Trophoblast cell (in vitro differentiated cells and primary cell): ENCODE results near the gene LOXL1.

Source experiments
- DNase-seq, 2 donors: peaks; one replicate each; pipeline ENCODE4 v3.0.0-alpha.2; 2016
- H2AFZ ChIP-seq: 2 replicates; pipeline ENCODE4 v1.6.1; 2013; ENCODE audit warnings: low read length, moderate library complexity, mild to moderate bottlenecking; ENCODE audit not compliant: insufficient read depth, poor library complexity
- H2AK5ac ChIP-seq: 2 replicates; pipeline ENCODE4 v1.6.1; 2013; ENCODE audit warnings: mild to moderate bottlenecking, low read length
- H2BK120ac ChIP-seq: 2 replicates; pipeline ENCODE4 v1.6.1; 2013; ENCODE audit warnings: low read length, mild to moderate bottlenecking, moderate library complexity; ENCODE audit not compliant: insufficient read depth, poor library complexity
- H2BK12ac ChIP-seq: 2 replicates; pipeline ENCODE4 v1.6.1; 2013; ENCODE audit warnings: mild to moderate bottlenecking, low read length, moderate library complexity
- H2BK5ac ChIP-seq: 2 replicates; pipeline ENCODE4 v1.6.1; 2013; ENCODE audit warnings: low read length, low read depth, moderate library complexity, mild to moderate bottlenecking; ENCODE audit not compliant: poor library complexity
- H3K14ac ChIP-seq: 2 replicates; pipeline ENCODE4 v1.6.1; 2013; ENCODE audit warnings: mild to moderate bottlenecking, low read length
- H3K18ac ChIP-seq: 2 replicates; pipeline ENCODE4 v1.6.1; 2013; ENCODE audit warnings: mild to moderate bottlenecking, low read length
- H3K23ac ChIP-seq: 2 replicates; pipeline ENCODE4 v1.6.1; 2013; ENCODE audit warnings: low read length
- H3K27ac ChIP-seq: 2 replicates; pipeline ENCODE4 v1.5.1; 2013; ENCODE audit warnings: low read depth, mild to moderate bottlenecking, inconsistent platforms, low read length, moderate library complexity
- H3K27me3 ChIP-seq: 2 replicates; pipeline ENCODE4 v1.6.1; 2013; ENCODE audit warnings: inconsistent platforms, mild to moderate bottlenecking, low read length, moderate library complexity; ENCODE audit not compliant: insufficient read depth
- H3K36me3 ChIP-seq, 2 experiments: 1 replicate in 1 of 2; 2 replicates in 1 of 2; pipeline ENCODE4 v1.6.1; 2013; ENCODE audit warnings: low read length in 2 of 2, mild to moderate bottlenecking in 2 of 2, moderate library complexity in 1 of 2; ENCODE audit not compliant: insufficient read depth in 2 of 2, control insufficient read depth in 1 of 2
- H3K4ac ChIP-seq: 2 replicates; pipeline ENCODE4 v1.6.1; 2013; ENCODE audit warnings: low read depth, mild to moderate bottlenecking, low read length, moderate library complexity
- H3K4me1 ChIP-seq, 2 experiments: 1 replicate in 1 of 2; 2 replicates in 1 of 2; pipeline ENCODE4 v1.6.1; 2013; ENCODE audit warnings: low read length in 2 of 2, mild to moderate bottlenecking in 2 of 2, moderate library complexity in 1 of 2; ENCODE audit not compliant: insufficient read depth in 2 of 2, control insufficient read depth in 1 of 2
- H3K4me2 ChIP-seq: 2 replicates; pipeline ENCODE4 v1.6.1; 2013; ENCODE audit warnings: inconsistent platforms, mild to moderate bottlenecking, low read length, moderate library complexity
- H3K4me3 ChIP-seq: 2 replicates; pipeline ENCODE4 v1.5.1; 2013; ENCODE audit warnings: mild to moderate bottlenecking, low read depth, low read length, inconsistent platforms
- H3K79me1 ChIP-seq: one replicate; pipeline ENCODE4 v1.6.1; 2013; ENCODE audit warnings: low read length
- H3K79me2 ChIP-seq: 2 replicates; pipeline ENCODE4 v1.6.1; 2013; ENCODE audit warnings: low read length, mild to moderate bottlenecking; ENCODE audit not compliant: control insufficient read depth, insufficient read depth, poor library complexity
- H3K9ac ChIP-seq: 2 replicates; pipeline ENCODE4 v1.6.1; 2013; ENCODE audit warnings: mild to moderate bottlenecking, low read length
- H3K9me3 ChIP-seq: 2 replicates; pipeline ENCODE4 v1.6.1; 2013; ENCODE audit warnings: low read depth, mild to moderate bottlenecking, control low read depth, inconsistent platforms, low read length; ENCODE audit not compliant: insufficient read depth
- H4K12ac ChIP-seq: 2 replicates; pipeline ENCODE4 v1.6.1; 2013; ENCODE audit warnings: low read depth, mild to moderate bottlenecking, low read length, moderate library complexity
- H4K8ac ChIP-seq: 2 replicates; pipeline ENCODE4 v1.6.1; 2013; ENCODE audit warnings: low read depth, mild to moderate bottlenecking, low read length, moderate library complexity
- H4K91ac ChIP-seq: one replicate; pipeline ENCODE4 v1.6.1; 2013; ENCODE audit warnings: low read depth, mild to moderate bottlenecking, low read length, moderate library complexity
- WGBS: extraction: QIAGEN DNeasy Blood & Tissue Kit; methylation state at CpG from one replicate; pipeline ENCODE4 v1.1.7; 2013; ENCODE audit warnings: missing lambda C conversion rate; ENCODE audit not compliant: insufficient read length, insufficient coverage; ENCODE audit errors: extremely low coverage; 5-methylcytosine and 5-hydroxymethylcytosine counted together

The LOXL1 gene

GRCh38 chr15:73945130-73945508 lies 18.9 kb downstream of the LOXL1 start:
- peaks cover 36% of the 10 kb centered on the region for H3K79me1 ChIP-seq

GRCh38 chr15:73946046-73946721 lies 19.9 kb downstream of the LOXL1 start:
- Histone ChIP-seq H2AK5ac (peak overlapping the region; percentile 60), H3K27me3 (no peaks in the 10 kb centered on the region), H3K9me3 (no peaks in the 10 kb centered on the region), H3K18ac (no peak overlapping the region), H3K36me3 (peaks cover 5 to 8% of the 10 kb centered on the region in 2 experiments), H3K4ac (no peak overlapping the region), H4K91ac (peak overlapping the region; percentile 51), H2BK12ac (peak overlapping the region; percentile 63), H4K8ac (no peak overlapping the region), H2AFZ (no peak overlapping the region), H3K79me1 (peaks cover 29% of the 10 kb centered on the region), H3K9ac (no peak overlapping the region), H4K12ac (no peak overlapping the region), H3K4me1 (peaks cover 36 to 38% of the 10 kb centered on the region in 2 experiments), H2BK120ac (no peak overlapping the region), H3K23ac (no peak overlapping the region), H3K14ac (no peak overlapping the region), H3K4me2 (no peak overlapping the region), H3K4me3 (no peak overlapping the region), H3K79me2 (peaks cover 4% of the 10 kb centered on the region), H2BK5ac (no peak overlapping the region), H3K27ac (no peak overlapping the region)
- no CpG with 5 or more reads among the region's 17 CpGs for WGBS
- DNase-seq, result no peak

More at GRCh38 chr15:73945130-73945508, 18.9 kb downstream of the LOXL1 start:
- Histone ChIP-seq H2BK5ac (peak overlapping the region; percentile 10), H3K9ac (no peak overlapping the region), H3K36me3 (peaks cover 5 to 8% of the 10 kb centered on the region in 2 experiments), H3K27ac (peak overlapping the region; percentile 91), H3K4me2 (no peak overlapping the region), H3K18ac (peak overlapping the region; percentile 2), H4K12ac (no peak overlapping the region), H4K91ac (peak overlapping the region; percentile 33), H4K8ac (no peak overlapping the region), H2BK12ac (peak overlapping the region; percentile 0), H2AK5ac (peak overlapping the region; percentile 10), H3K27me3 (no peaks in the 10 kb centered on the region), H3K4me3 (no peak overlapping the region), H2AFZ (no peak overlapping the region), H2BK120ac (peak overlapping the region; percentile 26), H3K4me1 (peaks cover 45 to 46% of the 10 kb centered on the region in 2 experiments), H3K23ac (no peak overlapping the region), H3K9me3 (no peaks in the 10 kb centered on the region), H3K14ac (no peak overlapping the region), H3K79me2 (peaks cover 4% of the 10 kb centered on the region), H3K4ac (no peak overlapping the region)
- no CpG with 5 or more reads among the region's 4 CpGs for WGBS
- no peak for DNase-seq

GRCh38 chr15:73946795-73947370 lies 20.6 kb downstream of the LOXL1 start:
- peaks cover 25% of the 10 kb centered on the region for H3K79me1 ChIP-seq
- H3K79me2 ChIP-seq, result peaks cover 4% of the 10 kb centered on the region
- H3K27ac ChIP-seq, result no peak overlapping the region
- H3K18ac ChIP-seq, result no peak overlapping the region
- no peak overlapping the region for H4K12ac ChIP-seq
- no peak overlapping the region for H4K8ac ChIP-seq
- H2BK120ac ChIP-seq, result no peak overlapping the region
- WGBS, result no CpG with 5 or more reads among the region's 9 CpGs
- no peak overlapping the region for H3K14ac ChIP-seq
- no peak overlapping the region for H2AFZ ChIP-seq
- H3K4me3 ChIP-seq, result no peak overlapping the region
- H4K91ac ChIP-seq, result no peak overlapping the region
- H3K27me3 ChIP-seq, result no peaks in the 10 kb centered on the region
- peak overlapping the region; percentile 31 for H2BK12ac ChIP-seq
- H3K23ac ChIP-seq, result no peak overlapping the region
- no peak overlapping the region for H3K4me2 ChIP-seq
- H2AK5ac ChIP-seq, result no peak overlapping the region
- no peaks in the 10 kb centered on the region for H3K9me3 ChIP-seq
- no peak overlapping the region for H3K4ac ChIP-seq
- no peak for DNase-seq
- H3K36me3 ChIP-seq, result peaks cover 5 to 8% of the 10 kb centered on the region in 2 experiments
- no peak overlapping the region for H3K9ac ChIP-seq
- H2BK5ac ChIP-seq, result no peak overlapping the region
- H3K4me1 ChIP-seq, result peaks cover 33 to 36% of the 10 kb centered on the region in 2 experiments

- H2BK120ac ChIP-seq, result no peak overlapping the region
- H3K4me2 ChIP-seq, result no peak overlapping the region
- peaks cover 30% of the 10 kb centered on the region in 2 experiments for H3K4me1 ChIP-seq
- no peak overlapping the region for H3K23ac ChIP-seq
- no peak overlapping the region for H3K4me3 ChIP-seq
- no CpG with 5 or more reads among the region's 9 CpGs for WGBS
- no peak overlapping the region for H2BK5ac ChIP-seq
- H2BK12ac ChIP-seq, result no peak overlapping the region
- no peak overlapping the region for H2AFZ ChIP-seq
- H4K12ac ChIP-seq, result no peak overlapping the region
- no peak for DNase-seq
- peak overlapping the region; percentile 0 for H4K91ac ChIP-seq
- no peak overlapping the region for H3K18ac ChIP-seq
- H3K9me3 ChIP-seq, result no peaks in the 10 kb centered on the region
- peaks cover 4% of the 10 kb centered on the region for H3K79me2 ChIP-seq
- no peak overlapping the region for H3K14ac ChIP-seq
- no peak overlapping the region for H3K4ac ChIP-seq
- H3K27ac ChIP-seq, result no peak overlapping the region
- no peak overlapping the region for H4K8ac ChIP-seq
- H2AK5ac ChIP-seq, result no peak overlapping the region
- no peak overlapping the region for H3K9ac ChIP-seq
- H3K36me3 ChIP-seq, result peaks cover 5 to 8% of the 10 kb centered on the region in 2 experiments
- peaks cover 25% of the 10 kb centered on the region for H3K79me1 ChIP-seq
- H3K27me3 ChIP-seq, result no peaks in the 10 kb centered on the region
Measured at GRCh38 chr15:73947651-73948050, 21.4 kb downstream of the LOXL1 start.
